Prostate gland (tissue), 2 donors: ENCODE data around the gene MRPL33. TPM values are rescaled to one million over a fixed set of nuclear protein-coding genes. Genes with fewer than 3 reads are reported as not detected.
A peak's percentile ranks its signal among the peaks of the same experiment; 100 is the strongest.

Experiments used
- DNase-seq: peaks from one replicate; pipeline ENCODE4 v3.0.0-alpha.2; 2019; ENCODE audit warnings: low spot score
- H3K27ac ChIP-seq, 2 donors: fragments of 200-600 bp; sonication (generic); 2 replicates each; pipeline ENCODE4 v1.5.1; 2017 to 2019
- H3K27me3 ChIP-seq: fragments of 200-600 bp; sonication (generic); replicated peaks from 2 replicates; pipeline ENCODE4 v1.5.1; 2019; ENCODE audit not compliant: insufficient read depth
- H3K36me3 ChIP-seq, 2 donors: fragments of 200-600 bp; sonication (generic); 1 replicate in 1 of 2; 2 replicates in 1 of 2; pipeline versions ENCODE4 v1.5.1 to v1.8.1; 2017 to 2019
- H3K4me1 ChIP-seq: fragments of 200-600 bp; sonication (generic); replicated peaks from 2 replicates; pipeline ENCODE4 v1.5.1; 2019
- H3K4me3 ChIP-seq, 2 donors: fragments of 200-600 bp; sonication (generic); 2 replicates each; pipeline ENCODE4 v1.5.1; 2017 to 2019
- H3K9me3 ChIP-seq: fragments of 200-600 bp; sonication (generic); 2 replicates; pipeline ENCODE4 v1.5.1; 2017
- CTCF ChIP-seq, 4 experiments: fragments of 200-600 bp in 2 of 4; fragments of 450-650 bp in 2 of 4; sonication (generic) in 2 of 4; IDR thresholded peaks; 1 replicate in 3 of 4; 2 replicates in 1 of 4; pipeline ENCODE4 v1.5.1; 2016 to 2019; ENCODE audit warnings: antibody characterized with exemption in 4 of 4, mild to moderate bottlenecking in 2 of 4, moderate library complexity in 2 of 4
- POLR2A ChIP-seq: fragments of 450-650 bp; IDR thresholded peaks from one replicate; pipeline ENCODE4 v1.6.1; 2016; ENCODE audit warnings: antibody characterized with exemption, mild to moderate bottlenecking
- POLR2AphosphoS5 ChIP-seq: sonication (generic); formaldehyde crosslinking; IDR thresholded peaks from one replicate; pipeline ENCODE4 v1.6.1; 2017; ENCODE audit warnings: antibody characterized with exemption
- WGBS: methylation state at CpG from one replicate; pipeline ENCODE4 v1.1.5; 2018; 5-methylcytosine and 5-hydroxymethylcytosine counted together
- intact Hi-C: fragments of 100-400 bp; cut with DNase I; formaldehyde crosslinking; loops from one replicate; pipeline ENCODE4 v1.14.2; 2022
- total RNA-seq, 2 donors: library from RNA; depleted of rRNA; stranded (reverse); fragments of >200 nt; gene quantifications; one replicate each; pipeline ENCODE4 v1.1.0, GENCODE V29; 2016

MRPL33 gene
- total RNA-seq, 2 donors from 2014 or later = 140 to 186 TPM

GRCh38 chr2:27781496-27781895, 10.0 kb downstream of the MRPL33 start:
- intact Hi-C loops = no loop called here
- DNase-seq = peak; percentile 48
- Histone ChIP-seq H3K4me1 (peaks cover 4% of the 10 kb centered on the region), H3K27ac (peak overlapping the region; percentile 76 to 84), H3K4me3 (no peak overlapping the region), H3K9me3 (no peaks in the 10 kb centered on the region), H3K27me3 (no peaks in the 10 kb centered on the region), H3K36me3 (no peaks in the 10 kb centered on the region)
- peak; percentile 87 for TF ChIP-seq POLR2AphosphoS5
- no peak for TF ChIP-seq POLR2A
- WGBS = 28% methylated on average over 2 of the region's 2 CpGs

GRCh38 chr2:27782701-27783100, 11.2 kb downstream of the MRPL33 start:
- Histone ChIP-seq H3K9me3 (no peaks in the 10 kb centered on the region), H3K4me1 (peaks cover 4% of the 10 kb centered on the region), H3K27ac (peak overlapping the region in 1 of 2 donors; percentile 84), H3K36me3 (no peaks in the 10 kb centered on the region), H3K4me3 (no peak overlapping the region), H3K27me3 (no peaks in the 10 kb centered on the region)
- WGBS = 79% methylated on average over 1 of the region's 1 CpG
- no peak for TF ChIP-seq CTCF (IDR thresholded peaks at IDR 0.05)
- TF ChIP-seq POLR2AphosphoS5 = no peak
- no peak for TF ChIP-seq POLR2A
- intact Hi-C loops = no loop called here
- DNase-seq = no peak

DNA sequence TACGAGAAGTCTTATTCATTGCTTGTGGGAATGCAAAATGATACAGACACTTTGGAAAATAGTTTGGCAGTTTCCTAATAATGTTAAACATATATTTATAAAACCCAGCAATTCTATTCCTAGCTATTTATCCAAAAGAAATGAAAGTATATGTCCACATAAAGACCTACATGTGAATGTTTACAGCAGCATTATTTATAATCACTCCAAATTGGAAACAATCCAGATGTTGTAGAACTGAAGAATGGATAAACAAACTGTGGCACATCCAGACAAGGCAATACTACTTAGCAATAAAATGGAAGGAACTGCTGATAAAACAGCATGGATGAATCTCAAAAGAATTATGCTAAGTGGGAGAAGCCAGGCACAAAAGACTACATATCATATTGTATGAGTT, 19.3 kb downstream of the MRPL33 start:
- no peaks in the 10 kb centered on the region for H3K9me3 ChIP-seq
- WGBS = 91% methylated on average over 1 of the region's 1 CpG
- no peak overlapping the region for H3K4me3 ChIP-seq
- H3K36me3 ChIP-seq = no peaks in the 10 kb centered on the region
- no peak for TF ChIP-seq POLR2AphosphoS5
- TF ChIP-seq POLR2A = no peak
- no peak for TF ChIP-seq CTCF (IDR thresholded peaks at IDR 0.05)
- intact Hi-C loops = no loop called here
- DNase-seq = no peak
- H3K27ac ChIP-seq = no peak overlapping the region
- H3K4me1 ChIP-seq = no peaks in the 10 kb centered on the region
- H3K27me3 ChIP-seq = no peaks in the 10 kb centered on the region

DNA sequence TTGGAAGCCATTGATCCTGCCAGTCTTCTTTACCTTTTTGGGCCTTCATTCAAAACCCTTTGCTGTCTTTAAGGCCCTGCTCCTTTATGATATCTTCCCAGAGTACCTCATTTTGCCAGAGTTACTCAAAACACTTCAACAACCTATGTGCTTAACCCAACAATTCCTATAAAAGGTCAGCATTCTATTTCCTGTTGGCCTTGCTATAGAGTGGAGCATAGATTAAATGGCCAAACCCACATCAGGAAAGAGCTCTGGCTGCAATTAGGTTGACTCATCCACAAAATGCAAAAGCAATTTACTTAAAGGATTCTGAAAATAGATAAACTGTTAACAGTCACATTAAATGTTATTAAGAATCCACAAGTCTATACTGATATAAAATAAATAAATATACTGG, 21.2 kb downstream of the MRPL33 start:
- no peak for DNase-seq
- no peaks in the 10 kb centered on the region for H3K9me3 ChIP-seq
- no peak overlapping the region for H3K4me3 ChIP-seq
- H3K36me3 ChIP-seq = no peaks in the 10 kb centered on the region
- no peak for TF ChIP-seq CTCF (IDR thresholded peaks at IDR 0.05)
- no peak for TF ChIP-seq POLR2AphosphoS5
- TF ChIP-seq POLR2A = no peak
- H3K4me1 ChIP-seq = no peaks in the 10 kb centered on the region
- intact Hi-C loops = no loop called here
- H3K27ac ChIP-seq = no peak overlapping the region
- H3K27me3 ChIP-seq = no peaks in the 10 kb centered on the region

- Histone ChIP-seq H3K27me3 (no peaks in the 10 kb centered on the region), H3K4me3 (no peak overlapping the region), H3K36me3 (no peaks in the 10 kb centered on the region), H3K9me3 (no peaks in the 10 kb centered on the region), H3K27ac (peak overlapping the region; percentile 34 to 43), H3K4me1 (no peaks in the 10 kb centered on the region)
- intact Hi-C loops = no loop called here
- TF ChIP-seq POLR2A (no peak), CTCF (IDR thresholded peaks at IDR 0.05) (no peak), POLR2AphosphoS5 (no peak)
- DNase-seq = no peak
- 82% methylated on average over 8 of the region's 8 CpGs for WGBS
Observed at GRCh38 chr2:27795093-27795834, 23.7 kb downstream of the MRPL33 start.
